A549 treated with AZD9567 at 1 μM for 4 hours (cell line): ENCODE results near the gene LYRM4. TPM values are rescaled to one million over a fixed set of nuclear protein-coding genes. Genes with fewer than 3 reads are reported as not detected.

Source experiments
- total RNA-seq: library from RNA; stranded (reverse); fragments of 200-300 nt; extraction: Qiagen RNA extraction; gene quantifications from 5 replicates; pipeline ENCODE4 v1.2.3, GENCODE V29; 2022; ENCODE audit not compliant: insufficient read depth

LYRM4 gene
- 31.8 to 35.8 TPM (median 33.8 TPM) in 5 replicates for total RNA-seq

GRCh38 chr6:5260661-5261544 is at the start of gene LYRM4, which contains the start of gene FARS2:
Gene LYRM4, minus strand, starts transcription at chr6:5260950. Its CDS starts 217 bp downstream, at chr6:5260733.
Gene FARS2, plus strand, starts transcription at chr6:5261513.

GRCh38 chr6:5084781-5085647 is 175.7 kb downstream of the LYRM4 start, which contains the start of gene PPP1R3G:
Gene PPP1R3G, plus strand, starts transcription at chr6:5085341. Its CDS starts 145 bp downstream, at chr6:5085486.

Other genes with a start within 250 kb of the LYRM4 start
- 0.65 to 1.9 TPM (median 1.4 TPM) in 5 replicates for gene PPP1R3G, start 175.6 kb downstream of the LYRM4 start, total RNA-seq
- 10.6 to 13.6 TPM (median 11.1 TPM) in 5 replicates for gene FARS2, start 563 bp upstream of the LYRM4 start, total RNA-seq